ENCODE measurements around the gene GALNT10. TPM values are rescaled to one million over a fixed set of nuclear protein-coding genes. Genes with fewer than 3 reads are reported as not detected.

The GALNT10 gene
- total and polyA plus RNA-seq, 2 of the 4 experiments (the other 2 are of a cell fraction) = 46.2 to 67.0 TPM

DNA sequence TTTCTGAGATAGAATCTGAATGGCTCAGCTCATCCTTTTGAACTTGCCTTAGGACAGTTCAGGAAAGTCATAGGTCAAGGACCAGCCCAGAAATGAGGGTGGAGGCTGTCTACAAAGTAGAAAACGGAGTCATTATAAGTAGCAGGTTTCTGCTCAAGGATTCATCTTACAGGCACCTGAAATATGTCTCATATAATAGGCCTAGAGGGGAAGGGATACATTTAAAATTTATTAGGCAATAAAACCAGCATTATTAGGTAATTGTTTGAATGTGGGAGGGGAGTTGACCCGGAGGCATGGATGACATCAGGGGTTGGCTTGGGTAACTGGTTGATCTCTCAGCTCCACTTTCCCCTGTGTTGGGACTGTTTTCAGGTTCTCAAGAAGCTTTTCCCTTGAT, 11.9 kb upstream of the GALNT10 start:
- Histone ChIP-seq H2BK20ac (ENCODE audit: low read depth, low read length) (no peak overlapping the region), H2AK9ac (replicated peaks; ENCODE audit: low read depth, low read length, poor library complexity) (no peak overlapping the region), H3K9me1 (ENCODE audit: insufficient read depth, low read length) (no peaks in the 10 kb centered on the region), H4K8ac (ENCODE audit: low read depth in 2 of 2, low read length in 2 of 2) (no peak overlapping the region), H4K20me1 (ENCODE audit: insufficient read depth, low read length) (no peaks in the 10 kb centered on the region), H3K23ac (ENCODE audit: low read depth, low read length) (no peak overlapping the region), H4K91ac (ENCODE audit: insufficient read depth, low read depth, low read length) (no peak overlapping the region), H2AK5ac (ENCODE audit: low read depth, low read length) (no peak overlapping the region), H2BK5ac (ENCODE audit: low read depth, low read length, poor library complexity, severe bottlenecking) (no peak overlapping the region), H2BK120ac (ENCODE audit: low read depth, low read length) (no peak overlapping the region), H3K9ac (ENCODE audit: low read depth, low read length) (no peak overlapping the region), H3K4me3 (ENCODE audit: insufficient read depth, low read depth, low read length) (no peak overlapping the region), H3K4ac (ENCODE audit: low read depth, low read length) (no peak overlapping the region), H2BK15ac (ENCODE audit: low read depth, low read length) (no peak overlapping the region), H3K18ac (ENCODE audit: low read depth, low read length) (no peak overlapping the region), H3K4me1 (ENCODE audit: control insufficient read depth, insufficient read depth, low read length) (no peaks in the 10 kb centered on the region), H3K36me3 (ENCODE audit: control insufficient read depth, insufficient read depth, low read length) (no peaks in the 10 kb centered on the region), H3K56ac (ENCODE audit: extremely low read depth, insufficient read depth, low read length) (no peak overlapping the region), H3K4me2 (ENCODE audit: low read depth, low read length) (no peak overlapping the region), H3K79me1 (ENCODE audit: low read depth in 1 of 2, low read length in 2 of 2) (no peaks in the 10 kb centered on the region; a peak in 1 of 4 replicates), H3K9me3 (ENCODE audit: control insufficient read depth, insufficient read depth, low read length) (no peaks in the 10 kb centered on the region), H3K27me3 (ENCODE audit: control insufficient read depth, insufficient read depth, low read length) (peaks cover 25% of the 10 kb centered on the region), H3K14ac (replicated peaks; ENCODE audit: low read depth, low read length) (no peak overlapping the region), H2AFZ (replicated peaks; ENCODE audit: low read length, poor library complexity) (no peak overlapping the region), H4K5ac (ENCODE audit: low read depth, low read length) (no peak overlapping the region), H3K27ac (ENCODE audit: insufficient read depth, low read length) (no peak overlapping the region)
- no TSS peak for BruUV-seq (replicated peaks)
- no CpG with 5 or more reads among the region's 2 CpGs for WGBS, 2 experiments (ENCODE audit: extremely low coverage in 2 of 2, insufficient read length in 1 of 2)
- CTCF ChIA-PET = interaction anchor here (3.0 to 3.1 kb wide), 2 partner anchors 11 to 106 kb away, joined by 13 to 17 read pairs; partner anchors contain the start of gene GALNT10
- TF ChIP-seq FOS (IDR thresholded peaks at IDR 0.05; ENCODE audit: low read depth, low read length) (no peak), SMC3 (IDR thresholded peaks at IDR 0.05; ENCODE audit: low read depth, low read length) (no peak), USF2 (IDR thresholded peaks at IDR 0.05; ENCODE audit: low read depth, low read length) (no peak), RCOR1 (IDR thresholded peaks at IDR 0.05; ENCODE audit: insufficient replicate concordance, low read length) (no peak), NFE2L2 (IDR thresholded peaks at IDR 0.05; ENCODE audit: low read depth, low read length) (no peak)
- TF ChIP-seq, protein P1, sequence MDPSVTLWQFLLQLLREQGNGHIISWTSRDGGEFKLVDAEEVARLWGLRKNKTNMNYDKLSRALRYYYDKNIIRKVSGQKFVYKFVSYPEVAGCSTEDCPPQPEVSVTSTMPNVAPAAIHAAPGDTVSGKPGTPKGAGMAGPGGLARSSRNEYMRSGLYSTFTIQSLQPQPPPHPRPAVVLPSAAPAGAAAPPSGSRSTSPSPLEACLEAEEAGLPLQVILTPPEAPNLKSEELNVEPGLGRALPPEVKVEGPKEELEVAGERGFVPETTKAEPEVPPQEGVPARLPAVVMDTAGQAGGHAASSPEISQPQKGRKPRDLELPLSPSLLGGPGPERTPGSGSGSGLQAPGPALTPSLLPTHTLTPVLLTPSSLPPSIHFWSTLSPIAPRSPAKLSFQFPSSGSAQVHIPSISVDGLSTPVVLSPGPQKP (IDR thresholded peaks at IDR 0.05; ENCODE audit: borderline replicate concordance, low read depth, low read length) = no peak
- no peak for DNase-seq
- in situ Hi-C loops (cut with MboI; ENCODE audit: low sequenced_read_pairs) (no loop called here), dilution Hi-C loops (cut with HindIII; ENCODE audit: low sequenced_read_pairs, unreplicated experiment) (no loop called here), intact Hi-C loops (cut with micrococcal nuclease) (no loop called here)
- POLR2A ChIA-PET (ENCODE audit: unreplicated experiment) = no interaction called here
- no peak for ATAC-seq (ENCODE audit: low read depth)

All from IMR-90 (cell line).